HUES64 (cell line): ENCODE measurements around the gene SLC15A4.
"Not testable (repeated sequence)": the region's sequence is repeated elsewhere in the genome, so short reads cannot be mapped to it uniquely, and the experiment has no call there.

Experiments
- H3K27ac ChIP-seq: 2 replicates; pipeline ENCODE4 v1.7.0; 2013; ENCODE audit warnings: low read depth, low read length, inconsistent platforms
- H3K27me3 ChIP-seq: 2 replicates; pipeline ENCODE4 v1.6.1; 2013; ENCODE audit warnings: mild to moderate bottlenecking, low read length; ENCODE audit not compliant: insufficient read depth
- H3K36me3 ChIP-seq: 2 replicates; pipeline ENCODE4 v1.6.1; 2013; ENCODE audit warnings: mild to moderate bottlenecking, low read length; ENCODE audit not compliant: insufficient read depth
- H3K4me1 ChIP-seq: 2 replicates; pipeline ENCODE4 v1.6.1; 2013; ENCODE audit warnings: mild to moderate bottlenecking, low read length, moderate library complexity; ENCODE audit not compliant: insufficient read depth
- H3K4me3 ChIP-seq: 2 replicates; pipeline ENCODE4 v1.5.1; 2013; ENCODE audit warnings: mild to moderate bottlenecking, low read length, moderate library complexity
- H3K9ac ChIP-seq: 2 replicates; pipeline ENCODE4 v1.6.1; 2013; ENCODE audit warnings: mild to moderate bottlenecking, low read depth, low read length
- H3K9me3 ChIP-seq: 2 replicates; pipeline ENCODE4 v1.6.1; 2013; ENCODE audit warnings: low read depth, low read length; ENCODE audit not compliant: insufficient read depth
- WGBS: fragments of 150-250, 120-280 bp; methylation state at CpG from one replicate; pipeline ENCODE4 v1.1.7; 2013; ENCODE audit warnings: missing lambda C conversion rate; 5-methylcytosine and 5-hydroxymethylcytosine counted together

SLC15A4 gene

GRCh38 chr12:128856035-128856790 lies 32.5 kb upstream of the SLC15A4 start:
- Histone ChIP-seq H3K27ac (no peak overlapping the region), H3K27me3 (peaks cover 22% of the 10 kb centered on the region), H3K4me3 (no peak overlapping the region), H3K9ac (no peak overlapping the region), H3K4me1 (no peaks in the 10 kb centered on the region), H3K9me3 (no peaks in the 10 kb centered on the region), H3K36me3 (no peaks in the 10 kb centered on the region)
- WGBS = 85% methylated on average over 9 of the region's 9 CpGs

- peak overlapping the region; percentile 56; the same call in 1 of the 2 replicates for H3K27ac ChIP-seq
- H3K36me3 ChIP-seq = no peaks in the 10 kb centered on the region
- peak overlapping the region; percentile 73 for H3K4me3 ChIP-seq
- H3K9me3 ChIP-seq = no peaks in the 10 kb centered on the region
- peaks cover 22% of the 10 kb centered on the region for H3K27me3 ChIP-seq
- H3K9ac ChIP-seq = peak overlapping the region; percentile 68
- WGBS = under 1% methylated on average over 74 of the region's 74 CpGs
- no peaks in the 10 kb centered on the region for H3K4me1 ChIP-seq
These were observed 29.9 kb upstream of the SLC15A4 start for GRCh38 chr12:128853600-128854197.

DNA sequence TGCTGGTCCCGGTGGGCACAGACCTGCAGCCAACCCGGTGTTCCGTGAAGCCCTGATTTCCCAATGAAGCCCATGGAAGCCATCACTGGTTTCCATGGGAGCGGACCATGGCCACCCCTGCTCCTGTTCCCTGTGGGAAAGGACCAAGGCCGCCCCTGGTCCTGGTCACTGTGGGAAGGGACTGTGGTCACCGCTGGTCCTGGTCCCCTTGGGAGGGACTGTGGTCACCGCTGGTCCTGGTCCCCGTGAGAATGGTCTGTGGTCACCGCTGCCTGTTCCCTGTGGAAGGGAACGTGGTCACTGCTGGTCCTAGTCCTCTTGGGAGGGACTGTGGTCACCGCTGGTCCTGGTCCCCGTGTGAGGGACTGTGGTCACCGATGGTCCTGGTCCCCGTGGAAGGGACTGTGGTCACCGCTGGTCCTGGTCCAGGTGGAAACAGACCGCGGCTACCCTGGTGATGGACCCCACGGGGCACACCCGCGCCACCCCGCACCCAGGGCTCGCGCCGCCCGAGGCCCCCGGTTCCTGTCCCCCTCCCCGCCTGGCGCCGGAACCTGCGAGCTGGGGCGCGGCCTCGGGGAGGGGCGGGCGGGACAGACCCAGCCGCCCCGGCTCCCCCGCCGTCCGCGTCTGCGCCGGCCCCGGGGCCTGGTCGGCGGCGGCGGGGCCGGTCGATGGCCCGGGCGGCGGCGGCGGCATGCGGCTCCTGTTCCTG lies 29.3 kb upstream of the SLC15A4 start, which contains the start of gene GLT1D1:
Gene GLT1D1 (plus strand): TSS at position 594 of the 715 bp plus-strand sequence. CDS start 104 bp downstream, at position 698.
- Histone ChIP-seq H3K9ac (peak within 1 kb of the TSS; percentile 68), H3K36me3 (no peaks in the 10 kb centered on the region), H3K27me3 (peaks cover 22% of the 10 kb centered on the region), H3K27ac (peak within 1 kb of the TSS; percentile 56; the same call in 1 of the 2 replicates), H3K4me3 (peak within 1 kb of the TSS; percentile 73), H3K9me3 (no peaks in the 10 kb centered on the region), H3K4me1 (no peaks in the 10 kb centered on the region)
- 25% methylated on average over 56 of the region's 56 CpGs for WGBS

DNA sequence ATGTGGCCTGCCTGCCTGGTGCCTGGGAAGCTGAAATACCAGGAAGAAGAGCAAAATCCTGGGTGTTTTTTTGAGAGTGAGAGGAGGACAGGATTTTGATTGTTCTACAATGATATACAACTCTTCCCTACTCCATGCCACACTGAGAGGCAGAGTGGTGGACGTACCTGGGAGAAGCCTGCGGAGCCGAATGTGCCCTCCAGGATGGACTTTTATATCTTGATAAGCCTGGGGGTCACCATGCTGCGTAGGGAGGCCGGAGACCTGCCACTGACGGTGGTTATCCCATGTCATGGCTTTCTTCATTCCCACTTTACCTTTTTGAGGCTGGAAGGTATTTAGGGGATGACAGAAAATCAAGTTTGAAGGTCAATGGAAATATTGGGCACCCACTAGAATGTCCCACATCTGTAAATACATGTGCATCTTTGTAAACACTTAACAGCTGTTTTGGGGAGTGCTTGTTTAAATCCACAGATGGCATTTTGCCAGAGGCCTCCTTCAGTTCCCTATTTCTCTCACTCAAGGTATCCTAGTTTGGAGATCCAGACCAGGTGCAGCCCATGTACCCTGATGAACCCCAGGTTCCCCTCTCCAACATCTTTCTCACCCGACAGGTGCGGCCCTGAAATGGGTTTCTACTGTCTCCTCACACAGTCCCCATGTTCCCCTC lies 28.4 kb upstream of the SLC15A4 start:
- no peaks in the 10 kb centered on the region for H3K4me1 ChIP-seq
- H3K27ac ChIP-seq = no peak overlapping the region
- peaks cover 22% of the 10 kb centered on the region for H3K27me3 ChIP-seq
- WGBS = 95% methylated on average over 8 of the region's 8 CpGs
- H3K4me3 ChIP-seq = no peak overlapping the region
- no peaks in the 10 kb centered on the region for H3K36me3 ChIP-seq
- no peak overlapping the region for H3K9ac ChIP-seq
- H3K9me3 ChIP-seq = no peaks in the 10 kb centered on the region

GRCh38 chr12:128851429-128851828 lies 27.7 kb upstream of the SLC15A4 start:
- 82% methylated on average over 7 of the region's 7 CpGs for WGBS

DNA sequence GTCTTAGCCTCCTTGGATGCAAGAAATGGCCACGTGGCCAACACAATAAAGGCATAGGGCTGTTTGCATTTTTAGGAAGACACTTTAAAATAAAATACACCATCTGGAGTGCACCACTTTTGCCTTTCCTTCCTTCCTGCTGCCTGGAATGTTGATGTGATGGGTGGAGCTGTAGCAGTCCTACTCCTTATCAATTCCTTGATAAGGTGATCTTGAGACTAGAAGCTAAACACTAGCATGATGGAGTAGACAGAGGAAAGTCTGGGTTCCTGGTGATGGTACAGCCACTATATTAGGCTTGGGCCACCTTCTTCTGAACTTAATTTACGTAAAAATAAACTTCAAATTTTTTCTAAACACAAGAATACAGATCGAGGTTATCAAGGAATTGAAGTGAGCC lies 26.6 kb upstream of the SLC15A4 start:
- no peak overlapping the region for H3K4me3 ChIP-seq
- no peaks in the 10 kb centered on the region for H3K9me3 ChIP-seq
- H3K9ac ChIP-seq = no peak overlapping the region
- H3K27me3 ChIP-seq = peaks cover 22% of the 10 kb centered on the region
- no peaks in the 10 kb centered on the region for H3K36me3 ChIP-seq
- no peak overlapping the region for H3K27ac ChIP-seq
- WGBS = 86% methylated on average over 3 of the region's 3 CpGs
- H3K4me1 ChIP-seq = no peaks in the 10 kb centered on the region

More at GRCh38 chr12:128851429-128851828, 27.7 kb upstream of the SLC15A4 start:
- not testable (repeated sequence) for H3K4me1 ChIP-seq, H3K9me3 ChIP-seq, H3K4me3 ChIP-seq, H3K9ac ChIP-seq, H3K27ac ChIP-seq, H3K36me3 ChIP-seq
- H3K27me3 ChIP-seq = peaks cover 22% of the 10 kb centered on the region

- not testable (repeated sequence) for H3K9ac ChIP-seq, H3K4me3 ChIP-seq, H3K36me3 ChIP-seq, H3K4me1 ChIP-seq, H3K27ac ChIP-seq, H3K9me3 ChIP-seq
- H3K27me3 ChIP-seq = peaks cover 22% of the 10 kb centered on the region
- 70% methylated on average over 6 of the region's 6 CpGs for WGBS
These were observed 26.0 kb upstream of the SLC15A4 start for GRCh38 chr12:128849806-128850205.

GRCh38 chr12:128848371-128848770 lies 24.6 kb upstream of the SLC15A4 start:
- WGBS = 95% methylated on average over 14 of the region's 14 CpGs
- H3K9ac ChIP-seq = no peak overlapping the region
- H3K27ac ChIP-seq = no peak overlapping the region
- H3K36me3 ChIP-seq = no peaks in the 10 kb centered on the region
- H3K27me3 ChIP-seq = peaks cover 14% of the 10 kb centered on the region
- no peaks in the 10 kb centered on the region for H3K4me1 ChIP-seq
- H3K9me3 ChIP-seq = no peaks in the 10 kb centered on the region
- H3K4me3 ChIP-seq = no peak overlapping the region

- not testable (repeated sequence) for H3K4me1 ChIP-seq, H3K4me3 ChIP-seq, H3K27ac ChIP-seq, H3K36me3 ChIP-seq, H3K27me3 ChIP-seq, H3K9me3 ChIP-seq, H3K9ac ChIP-seq
- 92% methylated on average over 27 of the region's 27 CpGs for WGBS
These were observed 22.9 kb upstream of the SLC15A4 start for GRCh38 chr12:128846671-128847070.

GRCh38 chr12:128844031-128844635 lies 20.4 kb upstream of the SLC15A4 start:
- no peaks in the 10 kb centered on the region for H3K9me3 ChIP-seq
- no peaks in the 10 kb centered on the region for H3K27me3 ChIP-seq
- H3K36me3 ChIP-seq = no peaks in the 10 kb centered on the region
- H3K4me1 ChIP-seq = no peaks in the 10 kb centered on the region
- no peak overlapping the region for H3K9ac ChIP-seq
- H3K4me3 ChIP-seq = no peak overlapping the region
- WGBS = 65% methylated on average over 10 of the region's 11 CpGs
- H3K27ac ChIP-seq = no peak overlapping the region
